HL-60 (cell line): ENCODE measurements around the gene HOXB1.

Experiments used
- POLR2AphosphoS5 ChIP-seq: IDR thresholded peaks from 2 replicates; pipeline ENCODE4 v1.6.1; 2012; ENCODE audit warnings: low read depth
- TF ChIP-seq, protein P1 (sequence below): IDR thresholded peaks from one replicate; pipeline ENCODE4 v1.5.1; 2011; ENCODE audit warnings: low read length, control low read depth, inconsistent platforms; ENCODE audit not compliant: insufficient read depth

DNA sequence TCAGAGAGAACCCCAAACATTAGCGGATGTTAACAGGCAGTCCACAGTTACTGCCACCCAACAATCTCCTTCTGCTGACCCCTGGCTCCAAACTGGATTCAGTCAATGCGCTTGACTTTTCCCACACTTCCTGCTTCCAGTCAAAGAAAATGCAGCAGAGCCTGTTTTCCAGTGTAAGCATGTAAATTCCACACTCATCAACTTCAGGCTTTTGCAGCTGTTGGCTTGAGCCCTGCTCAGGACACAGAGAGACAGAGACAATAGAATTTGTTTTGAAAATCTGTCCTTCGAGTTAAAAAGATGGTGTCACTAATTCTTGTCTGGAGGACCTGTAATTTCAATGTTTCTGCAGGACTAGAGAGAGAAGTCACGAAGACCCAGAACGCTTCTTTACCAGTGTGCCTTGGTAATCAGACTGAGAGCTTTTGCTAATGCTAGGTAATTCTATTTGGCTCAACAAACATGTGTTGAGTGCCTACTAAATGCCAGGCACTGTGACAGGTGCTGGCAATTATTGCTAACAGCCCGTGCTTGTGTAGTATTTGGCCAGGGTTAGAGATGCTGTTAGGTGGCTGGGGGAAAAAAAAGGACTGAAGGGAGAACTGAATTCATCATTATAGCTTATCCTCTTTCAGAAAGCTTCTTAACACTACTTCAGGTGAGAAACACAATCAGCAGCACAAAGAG lies 32.5 kb downstream of the HOXB1 start:
- TF ChIP-seq, protein P1, sequence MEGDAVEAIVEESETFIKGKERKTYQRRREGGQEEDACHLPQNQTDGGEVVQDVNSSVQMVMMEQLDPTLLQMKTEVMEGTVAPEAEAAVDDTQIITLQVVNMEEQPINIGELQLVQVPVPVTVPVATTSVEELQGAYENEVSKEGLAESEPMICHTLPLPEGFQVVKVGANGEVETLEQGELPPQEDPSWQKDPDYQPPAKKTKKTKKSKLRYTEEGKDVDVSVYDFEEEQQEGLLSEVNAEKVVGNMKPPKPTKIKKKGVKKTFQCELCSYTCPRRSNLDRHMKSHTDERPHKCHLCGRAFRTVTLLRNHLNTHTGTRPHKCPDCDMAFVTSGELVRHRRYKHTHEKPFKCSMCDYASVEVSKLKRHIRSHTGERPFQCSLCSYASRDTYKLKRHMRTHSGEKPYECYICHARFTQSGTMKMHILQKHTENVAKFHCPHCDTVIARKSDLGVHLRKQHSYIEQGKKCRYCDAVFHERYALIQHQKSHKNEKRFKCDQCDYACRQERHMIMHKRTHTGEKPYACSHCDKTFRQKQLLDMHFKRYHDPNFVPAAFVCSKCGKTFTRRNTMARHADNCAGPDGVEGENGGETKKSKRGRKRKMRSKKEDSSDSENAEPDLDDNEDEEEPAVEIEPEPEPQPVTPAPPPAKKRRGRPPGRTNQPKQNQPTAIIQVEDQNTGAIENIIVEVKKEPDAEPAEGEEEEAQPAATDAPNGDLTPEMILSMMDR = no peak
- TF ChIP-seq POLR2AphosphoS5 = no peak
